GM21515 (cell line): ENCODE measurements around the gene KIF2C.
A peak's percentile ranks its signal among the peaks of the same experiment; 100 is the strongest.
"Not testable (repeated sequence)": the region's sequence is repeated elsewhere in the genome, so short reads cannot be mapped to it uniquely, and the experiment has no call there.

ENCODE experiments used
- ATAC-seq: cut with Tn5 transposase; IDR thresholded peaks from one replicate; pipeline ENCODE4 v1.9.1; 2021; ENCODE audit not compliant: unreplicated experiment

KIF2C gene

GRCh38 chr1:44739307-44740178 lies at the start of gene KIF2C:
Gene KIF2C, plus strand, starts transcription at chr1:44739837. Its CDS starts 96 bp downstream, at chr1:44739933.
- ATAC-seq = peak; percentile 93

GRCh38 chr1:44693159-44693558 lies 46.5 kb upstream of the KIF2C start:
- ATAC-seq = no peak

- no peak for ATAC-seq
Measured at GRCh38 chr1:44693900-44694299, 45.7 kb upstream of the KIF2C start.

- no peak for ATAC-seq
Measured at GRCh38 chr1:44694863-44695478, 44.7 kb upstream of the KIF2C start.

- ATAC-seq = no peak
Measured at GRCh38 chr1:44695671-44696070, 44.0 kb upstream of the KIF2C start.

- no peak for ATAC-seq
Measured at GRCh38 chr1:44696101-44696500, 43.5 kb upstream of the KIF2C start.

- ATAC-seq = no peak
Measured at GRCh38 chr1:44696789-44697345, 42.8 kb upstream of the KIF2C start.

GRCh38 chr1:44698138-44698537 lies 41.5 kb upstream of the KIF2C start:
- no peak for ATAC-seq

GRCh38 chr1:44699375-44699774 lies 40.3 kb upstream of the KIF2C start:
- not testable (repeated sequence) for ATAC-seq

- no peak for ATAC-seq
Measured at GRCh38 chr1:44700573-44700972, 39.1 kb upstream of the KIF2C start.

- ATAC-seq = no peak
Measured at GRCh38 chr1:44701141-44701573, 38.5 kb upstream of the KIF2C start.

- no peak for ATAC-seq
Measured at GRCh38 chr1:44705470-44705869, 34.2 kb upstream of the KIF2C start.

- no peak for ATAC-seq
Measured at GRCh38 chr1:44705938-44706337, 33.7 kb upstream of the KIF2C start.

- no peak for ATAC-seq
Measured at GRCh38 chr1:44707112-44707881, 32.3 kb upstream of the KIF2C start.

- no peak for ATAC-seq
Measured at GRCh38 chr1:44707959-44708831, 31.4 kb upstream of the KIF2C start.

GRCh38 chr1:44713321-44713781 lies 26.3 kb upstream of the KIF2C start:
- ATAC-seq = no peak

GRCh38 chr1:44714532-44714931 lies 25.1 kb upstream of the KIF2C start:
- ATAC-seq = no peak

- peak; percentile 44 for ATAC-seq
Measured at GRCh38 chr1:44714944-44715571, 24.6 kb upstream of the KIF2C start.

GRCh38 chr1:44717156-44717555 lies 22.5 kb upstream of the KIF2C start:
- ATAC-seq = no peak

GRCh38 chr1:44717653-44718052 lies 22.0 kb upstream of the KIF2C start:
- no peak for ATAC-seq
